H9 (cell line): ENCODE measurements around the gene SRGAP3. TPM values are rescaled to one million over a fixed set of nuclear protein-coding genes. Genes with fewer than 3 reads are reported as not detected.

Experiments used
- DNase-seq: peaks from one replicate; pipeline ENCODE4 v3.0.0-alpha.2; 2017
- H2AFZ ChIP-seq: one replicate; pipeline ENCODE4 v1.6.1; 2013; ENCODE audit warnings: mild to moderate bottlenecking, low read length, control low read depth, moderate library complexity
- H2AK5ac ChIP-seq: 2 replicates; pipeline ENCODE4 v1.6.1; 2013; ENCODE audit warnings: low read length, control low read depth, mixed read lengths; ENCODE audit not compliant: insufficient read length
- H2BK120ac ChIP-seq: one replicate; pipeline ENCODE4 v1.6.1; 2013; ENCODE audit warnings: low read depth, mild to moderate bottlenecking, low read length, control low read depth, inconsistent platforms; ENCODE audit not compliant: poor library complexity, severe bottlenecking
- H2BK12ac ChIP-seq: 2 replicates; pipeline ENCODE4 v1.6.1; 2013; ENCODE audit warnings: low read length, control low read depth, mixed read lengths, low read depth; ENCODE audit not compliant: insufficient read length
- H2BK15ac ChIP-seq: 2 replicates; pipeline ENCODE4 v1.6.1; 2013; ENCODE audit warnings: low read depth, low read length, control low read depth
- H2BK20ac ChIP-seq: one replicate; pipeline ENCODE4 v1.6.1; 2013; ENCODE audit warnings: low read depth, mild to moderate bottlenecking, low read length, control low read depth, inconsistent platforms; ENCODE audit not compliant: poor library complexity, severe bottlenecking
- H2BK5ac ChIP-seq: 2 replicates; pipeline ENCODE4 v1.6.1; 2013; ENCODE audit warnings: low read length, control low read depth, mixed read lengths; ENCODE audit not compliant: insufficient read length
- H3K14ac ChIP-seq: 2 replicates; pipeline ENCODE4 v1.6.1; 2013; ENCODE audit warnings: low read length, control low read depth; ENCODE audit not compliant: insufficient read depth
- H3K18ac ChIP-seq: 2 replicates; pipeline ENCODE4 v1.6.1; 2013; ENCODE audit warnings: low read depth, mild to moderate bottlenecking, mixed read lengths, low read length, control low read depth; ENCODE audit not compliant: insufficient read length
- H3K23ac ChIP-seq: 2 replicates; pipeline ENCODE4 v1.6.1; 2013; ENCODE audit warnings: low read length, control low read depth, mixed read lengths, low read depth; ENCODE audit not compliant: insufficient read length
- H3K23me2 ChIP-seq: 2 replicates; pipeline ENCODE4 v1.6.1; 2013; ENCODE audit warnings: low read depth, mild to moderate bottlenecking, mixed read lengths, low read length, control low read depth; ENCODE audit not compliant: insufficient read length, poor library complexity, severe bottlenecking
- H3K27ac ChIP-seq: 2 replicates; pipeline ENCODE4 v1.5.1; 2013; ENCODE audit warnings: low read length, control low read depth, mixed read lengths, low read depth; ENCODE audit not compliant: insufficient read length
- H3K27me3 ChIP-seq: 2 replicates; pipeline ENCODE4 v1.6.1; 2013; ENCODE audit warnings: low read length, control low read depth, inconsistent platforms; ENCODE audit not compliant: insufficient read depth
- H3K4ac ChIP-seq: 2 replicates; pipeline ENCODE4 v1.6.1; 2013; ENCODE audit warnings: low read depth, mild to moderate bottlenecking, control low read depth, inconsistent platforms, low read length, moderate library complexity
- H3K4me1 ChIP-seq: 2 replicates; pipeline ENCODE4 v1.6.1; 2013; ENCODE audit warnings: low read length, control low read depth, inconsistent platforms; ENCODE audit not compliant: insufficient read depth
- H3K4me2 ChIP-seq: 2 replicates; pipeline ENCODE4 v1.6.1; 2013; ENCODE audit warnings: low read length, control low read depth, mixed read lengths; ENCODE audit not compliant: insufficient read length, insufficient read depth
- H3K56ac ChIP-seq: 2 replicates; pipeline ENCODE4 v1.6.1; 2013; ENCODE audit warnings: low read depth, mild to moderate bottlenecking, mixed read lengths, low read length, control low read depth; ENCODE audit not compliant: insufficient read length
- H3K79me1 ChIP-seq: 2 replicates; pipeline ENCODE4 v1.6.1; 2013; ENCODE audit warnings: low read depth, mild to moderate bottlenecking, moderate library complexity, low read length, control low read depth, inconsistent platforms; ENCODE audit not compliant: insufficient read depth, poor library complexity, severe bottlenecking
- H3K79me2 ChIP-seq: 2 replicates; pipeline ENCODE4 v1.6.1; 2013; ENCODE audit warnings: low read length, control low read depth, inconsistent platforms; ENCODE audit not compliant: insufficient read depth
- H3K9ac ChIP-seq: 2 replicates; pipeline ENCODE4 v1.6.1; 2013; ENCODE audit warnings: low read length, control low read depth, mixed read lengths; ENCODE audit not compliant: insufficient read length; ENCODE audit errors: extremely low read depth
- H3K9me3 ChIP-seq: one replicate; pipeline ENCODE4 v1.6.1; 2013; ENCODE audit warnings: low read depth, low read length, inconsistent platforms; ENCODE audit not compliant: control insufficient read depth
- H3T11ph ChIP-seq: one replicate; pipeline ENCODE4 v1.6.1; 2013; ENCODE audit warnings: mild to moderate bottlenecking, low read length, control low read depth, inconsistent platforms
- H4K20me1 ChIP-seq: one replicate; pipeline ENCODE4 v1.6.1; 2013; ENCODE audit not compliant: control insufficient read depth, insufficient read length, insufficient read depth
- H4K5ac ChIP-seq: 2 replicates; pipeline ENCODE4 v1.6.1; 2013; ENCODE audit warnings: low read depth, mild to moderate bottlenecking, mixed read lengths, low read length, control low read depth; ENCODE audit not compliant: insufficient read length
- H4K8ac ChIP-seq: replicated peaks from 2 replicates; pipeline ENCODE4 v1.6.1; 2013; ENCODE audit warnings: low read length, control low read depth, mixed read lengths, low read depth; ENCODE audit not compliant: insufficient read length
- H4K91ac ChIP-seq: 2 replicates; pipeline ENCODE4 v1.6.1; 2013; ENCODE audit warnings: low read depth, mild to moderate bottlenecking, moderate library complexity, mixed read lengths, low read length, control low read depth; ENCODE audit not compliant: insufficient read length
- H3K27ac Mint-ChIP-seq, 3 experiments: 2 replicates in 2 of 3; 3 replicates in 1 of 3; pipeline ENCODE4 v1.8.0; 2020 to 2021; ENCODE audit warnings: mixed read lengths in 3 of 3, mild to moderate bottlenecking in 1 of 3, moderate library complexity in 1 of 3
- H3K27me3 Mint-ChIP-seq: 2 replicates; pipeline ENCODE4 v1.8.0; 2021; ENCODE audit warnings: low read depth, mild to moderate bottlenecking, moderate library complexity, mixed read lengths
- H3K36me3 Mint-ChIP-seq, 3 experiments: 2 replicates in 2 of 3; 3 replicates in 1 of 3; pipeline ENCODE4 v1.8.0; 2020 to 2021; ENCODE audit warnings: low read depth in 3 of 3, mixed read lengths in 3 of 3; ENCODE audit not compliant: insufficient read depth in 1 of 3
- H3K4me1 Mint-ChIP-seq, 2 experiments: 2 replicates each; pipeline ENCODE4 v1.8.0; 2020; ENCODE audit warnings: mixed read lengths in 2 of 2
- H3K4me3 Mint-ChIP-seq, 2 experiments: 2 replicates in 1 of 2; 3 replicates in 1 of 2; pipeline ENCODE4 v1.8.0; 2020 to 2021; ENCODE audit warnings: mild to moderate bottlenecking in 2 of 2, mixed read lengths in 2 of 2, moderate library complexity in 1 of 2
- H3K9me3 Mint-ChIP-seq, 2 experiments: 2 replicates in 1 of 2; 3 replicates in 1 of 2; pipeline ENCODE4 v1.8.0; 2020; ENCODE audit warnings: mild to moderate bottlenecking in 2 of 2, mixed read lengths in 2 of 2, moderate library complexity in 1 of 2
- CTCF ChIP-seq: fragments of 200-600 bp; sonication (generic); conservative IDR thresholded peaks from 3 replicates; pipeline ENCODE4 v1.8.0; 2021; ENCODE audit warnings: antibody characterized with exemption, mild to moderate bottlenecking
- WGBS: extraction: QIAGEN DNeasy Blood & Tissue Kit; methylation state at CpG from one replicate; pipeline ENCODE4 v1.1.7; 2013; ENCODE audit warnings: missing lambda C conversion rate, low lambda C conversion rate, mixed read lengths; ENCODE audit not compliant: insufficient read length; ENCODE audit errors: extremely low coverage; 5-methylcytosine and 5-hydroxymethylcytosine counted together
- total RNA-seq: library from RNA; stranded (reverse); gene quantifications from 2 replicates; pipeline ENCODE4 v1.2.1, GENCODE V29; 2021

Gene SRGAP3
- total RNA-seq, 1 experiment from 2014 or later, result 3.4 TPM

- H3K27me3 ChIP-seq, result no peaks in the 10 kb centered on the region
- no peaks in the 10 kb centered on the region for H3K79me1 ChIP-seq
- Mint-ChIP-seq H3K36me3 (no peaks in the 10 kb centered on the region), H3K27me3 (no peaks in the 10 kb centered on the region; the same call in 1 of the 2 replicates), H3K4me1 (peaks cover 35 to 43% of the 10 kb centered on the region in 2 experiments), H3K9me3 (no peaks in the 10 kb centered on the region; a peak in 1 of 5 replicates), H3K27ac (peak overlapping the region in 1 of 3 experiments; percentile 18; a peak in 2 of 7 replicates), H3K4me3 (no peak overlapping the region)
- H3K14ac ChIP-seq, result no peak overlapping the region
- H3T11ph ChIP-seq, result no peak overlapping the region
- no peak overlapping the region for H3K9ac ChIP-seq
- no peak overlapping the region for H2AFZ ChIP-seq
- no peaks in the 10 kb centered on the region for H4K20me1 ChIP-seq
- no peaks in the 10 kb centered on the region for H3K79me2 ChIP-seq
- no peaks in the 10 kb centered on the region for H3K9me3 ChIP-seq
- WGBS, result no CpG with 5 or more reads among the region's 5 CpGs
- peaks cover 3% of the 10 kb centered on the region for H3K4me1 ChIP-seq
- no peaks in the 10 kb centered on the region for H3K23me2 ChIP-seq
- no peak overlapping the region for H2BK20ac ChIP-seq
- no peak overlapping the region for H3K56ac ChIP-seq
- DNase-seq, result no peak
- H2AK5ac ChIP-seq, result no peak overlapping the region
- H3K18ac ChIP-seq, result no peak overlapping the region
- no peak overlapping the region for H2BK120ac ChIP-seq
- no peak overlapping the region for H3K23ac ChIP-seq
- H4K91ac ChIP-seq, result no peak overlapping the region
- H3K4me2 ChIP-seq, result no peak overlapping the region
- H4K5ac ChIP-seq, result no peak overlapping the region
- no peak overlapping the region for H4K8ac ChIP-seq
- H3K4ac ChIP-seq, result no peak overlapping the region
- H2BK5ac ChIP-seq, result no peak overlapping the region
- H3K27ac ChIP-seq, result no peak overlapping the region
- H2BK15ac ChIP-seq, result no peak overlapping the region
- no peak for TF ChIP-seq CTCF
- H2BK12ac ChIP-seq, result no peak overlapping the region
These were observed 148.9 kb downstream of the SRGAP3 start for GRCh38 chr3:9100513-9100894.
